Psoas muscle (tissue), 8 donors: Measurements from ENCODE around the gene GATD1. TPM values are rescaled to one million over a fixed set of nuclear protein-coding genes. Genes with fewer than 3 reads are reported as not detected.

Source experiments
- ATAC-seq, 4 donors: fragments of 200-7000 bp; cut with Tn5 transposase; one replicate each; pipeline ENCODE4 v1.9.1; 2020; ENCODE audit warnings: moderate library complexity in 3 of 4, mild to moderate bottlenecking in 2 of 4
- DNase-seq, 2 donors: peaks; one replicate each; pipeline ENCODE4 v3.0.0-alpha.2; 2020
- H3K27ac ChIP-seq: fragments of 200-600 bp; one replicate; pipeline ENCODE4 v1.8.0; 2022
- H3K27me3 ChIP-seq, 3 donors: fragments of 200-600 bp in 1 of 3; one replicate each; pipeline versions ENCODE4 v1.6.1 to v1.8.0; 2013 to 2022; ENCODE audit warnings: low read length in 2 of 3, mild to moderate bottlenecking in 2 of 3, moderate library complexity in 1 of 3; ENCODE audit not compliant: insufficient read depth in 3 of 3
- H3K36me3 ChIP-seq, 2 donors: fragments of 200-600 bp in 1 of 2; one replicate each; pipeline versions ENCODE4 v1.6.1 to v1.8.0; 2013 to 2022; ENCODE audit warnings: low read depth in 1 of 2, mild to moderate bottlenecking in 1 of 2, moderate library complexity in 1 of 2; ENCODE audit not compliant: insufficient read depth in 1 of 2
- H3K4me1 ChIP-seq: fragments of 200-600 bp; one replicate; pipeline ENCODE4 v1.8.0; 2022
- H3K4me3 ChIP-seq: fragments of 200-600 bp; one replicate; pipeline ENCODE4 v1.8.0; 2022; ENCODE audit warnings: mild to moderate bottlenecking
- H3K9me3 ChIP-seq: fragments of 200-600 bp; one replicate; pipeline ENCODE4 v1.8.0; 2022
- WGBS, 3 donors: extraction: QIAGEN DNeasy Blood & Tissue Kit; methylation state at CpG; one replicate each; pipeline versions ENCODE4 v1.1.6 to v1.1.7; 2013; 5-methylcytosine and 5-hydroxymethylcytosine counted together
- intact Hi-C, 2 donors: fragments of 100-400 bp; cut with DNase I; formaldehyde crosslinking; loops; one replicate each; pipeline versions ENCODE4 v1.11.0 to v1.14.2; 2022
- polyA plus RNA-seq, 3 donors: library from polyadenylated mRNA; stranded (reverse); fragments of 200-250 nt; gene quantifications; one replicate each; pipeline ENCODE4 v1.2.3, GENCODE V29; 2013
- total RNA-seq, 4 donors: library from RNA; stranded (reverse); fragmentation: NEBNext Ultra II Directional in 2 of 4; extraction: Animal tissue kit (Norgen Biotek cat#: 25700) in 2 of 4; gene quantifications; one replicate each; pipeline versions ENCODE4 v1.2.1 to v1.2.4, GENCODE V29; 2021 to 2023
- TF ChIP-seq, protein P1 (sequence below): fragments of 200-600 bp; IDR thresholded peaks from one replicate; pipeline ENCODE4 v1.8.0; 2022; ENCODE audit warnings: antibody characterized with exemption
- donor health status: healthy with polysubstance abuse.
- donor health status: DM: no; HTN: no; CAD: no; lungs with moderate emphysema.
- donor health status: Bipolar disorder and iron deficiency.
- donor health status: healthy.
- donor health status: DM: yes; HTN: yes; CAD: no.
- donor health status: DM: no; HTN: no; CAD: no.
- donor health status: DM: no; HTN: no; CAD: no.
- donor health status: DM: yes; HTN: yes; CAD: no.

GATD1 gene
- total and polyA plus RNA-seq, 7 donors, result 11.0 to 32.6 (median 20.9) TPM

DNA sequence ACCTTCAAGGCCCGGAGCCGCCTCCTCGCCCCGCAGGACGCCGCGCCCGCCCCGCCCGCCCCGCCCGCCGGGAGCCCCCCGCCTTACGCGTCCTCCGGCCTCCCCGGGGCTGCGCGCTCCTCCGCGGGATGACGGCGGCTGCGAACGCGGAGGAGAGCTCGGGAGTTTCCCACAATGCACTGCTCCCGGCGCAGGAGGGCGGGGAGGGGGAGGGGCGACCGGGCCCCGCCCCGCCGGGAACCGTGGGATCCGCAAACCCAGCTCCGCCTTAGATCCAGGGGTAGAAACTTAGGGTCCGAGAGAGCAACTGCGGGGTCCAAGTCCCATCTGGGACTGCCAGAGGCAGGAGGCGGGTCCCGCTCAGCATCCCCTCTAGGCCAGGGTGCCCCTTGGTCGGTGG lies 12.7 kb upstream of the GATD1 start, which contains the start of gene CEND1:
Gene CEND1, minus strand, starts transcription at position 148 of the 400 bp plus-strand sequence. CDS start 1,514 bp downstream, outside the sequence.
- H3K4me1 ChIP-seq, result no peaks in the 10 kb centered on the region
- H3K27ac ChIP-seq, result no peak within 1 kb of the TSS
- peak in 1 of 4 donors; percentile 17 for ATAC-seq
- H3K4me3 ChIP-seq, result no peak within 1 kb of the TSS
- H3K9me3 ChIP-seq, result no peaks in the 10 kb centered on the region
- peaks cover 0 to 43% (median 15%) of the 10 kb centered on the region in 3 donors for H3K27me3 ChIP-seq
- DNase-seq, result peak; percentile 45 to 62
- no peaks in the 10 kb centered on the region for H3K36me3 ChIP-seq
- TF ChIP-seq, protein P1, sequence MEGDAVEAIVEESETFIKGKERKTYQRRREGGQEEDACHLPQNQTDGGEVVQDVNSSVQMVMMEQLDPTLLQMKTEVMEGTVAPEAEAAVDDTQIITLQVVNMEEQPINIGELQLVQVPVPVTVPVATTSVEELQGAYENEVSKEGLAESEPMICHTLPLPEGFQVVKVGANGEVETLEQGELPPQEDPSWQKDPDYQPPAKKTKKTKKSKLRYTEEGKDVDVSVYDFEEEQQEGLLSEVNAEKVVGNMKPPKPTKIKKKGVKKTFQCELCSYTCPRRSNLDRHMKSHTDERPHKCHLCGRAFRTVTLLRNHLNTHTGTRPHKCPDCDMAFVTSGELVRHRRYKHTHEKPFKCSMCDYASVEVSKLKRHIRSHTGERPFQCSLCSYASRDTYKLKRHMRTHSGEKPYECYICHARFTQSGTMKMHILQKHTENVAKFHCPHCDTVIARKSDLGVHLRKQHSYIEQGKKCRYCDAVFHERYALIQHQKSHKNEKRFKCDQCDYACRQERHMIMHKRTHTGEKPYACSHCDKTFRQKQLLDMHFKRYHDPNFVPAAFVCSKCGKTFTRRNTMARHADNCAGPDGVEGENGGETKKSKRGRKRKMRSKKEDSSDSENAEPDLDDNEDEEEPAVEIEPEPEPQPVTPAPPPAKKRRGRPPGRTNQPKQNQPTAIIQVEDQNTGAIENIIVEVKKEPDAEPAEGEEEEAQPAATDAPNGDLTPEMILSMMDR, result no peak
- WGBS, 3 donors, result 5 to 8% (median 7%) methylated on average over 26 to 44 of the region's 44 CpGs
- intact Hi-C loops, result no loop called here

DNA sequence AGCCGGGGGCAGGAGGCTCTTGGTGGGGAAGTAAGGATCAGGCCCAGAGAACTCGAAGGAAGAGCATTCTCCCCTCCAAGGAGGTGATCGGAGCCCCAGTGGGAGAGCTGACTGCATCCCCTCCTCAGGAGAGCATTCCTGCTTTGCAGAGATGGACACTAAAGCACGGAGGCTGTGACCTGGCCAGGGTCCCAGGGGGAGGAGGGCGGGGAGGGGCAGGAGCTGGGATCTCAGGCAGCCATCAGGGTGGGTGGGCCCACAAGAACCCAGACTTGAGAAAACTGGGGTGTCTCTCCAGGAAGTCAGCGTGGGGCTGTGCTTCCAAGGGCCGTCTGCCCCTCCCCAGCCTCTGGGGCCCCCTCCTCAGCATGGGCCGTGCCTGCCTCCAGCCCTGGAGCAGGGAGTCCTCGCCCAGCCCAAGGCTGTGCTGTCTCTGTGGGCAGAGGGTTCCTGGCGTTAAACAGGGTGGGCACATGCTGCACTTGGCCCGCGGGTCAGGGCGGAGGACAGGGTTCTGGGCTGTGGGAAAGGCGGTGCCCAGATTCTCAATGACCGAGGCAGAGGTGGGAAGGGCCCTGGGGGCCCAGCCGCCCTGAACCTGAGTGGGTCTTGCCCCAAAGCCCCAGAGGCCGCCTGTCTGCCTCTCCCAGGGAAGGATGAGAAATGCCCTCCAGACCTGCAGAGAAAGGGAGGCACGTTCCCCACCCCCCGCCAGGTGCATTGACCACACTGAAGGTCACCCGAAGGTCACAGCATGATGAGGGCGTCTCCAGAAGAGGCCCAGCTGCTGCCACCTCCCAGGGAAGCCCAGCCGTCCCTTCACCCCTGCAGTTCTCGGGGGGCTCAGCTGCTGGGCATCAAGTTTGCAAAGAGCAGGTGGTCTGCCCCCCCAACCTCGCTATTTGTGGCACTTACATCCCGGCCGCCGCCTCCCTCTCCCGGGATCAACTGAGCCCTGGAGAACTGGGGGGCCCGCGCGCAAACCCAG lies 12.0 kb upstream of the GATD1 start:
- no peaks in the 10 kb centered on the region for H3K36me3 ChIP-seq
- no peak overlapping the region for H3K27ac ChIP-seq
- ATAC-seq (no peak), DNase-seq (peak in 1 of 2 donors; percentile 57)
- 22 to 26% (median 25%) methylated on average over 25 to 31 of the region's 31 CpGs for WGBS, 3 donors
- intact Hi-C loops, result no loop called here
- H3K4me3 ChIP-seq, result no peak overlapping the region
- H3K27me3 ChIP-seq, result peaks cover 0 to 39% (median 11%) of the 10 kb centered on the region in 3 donors
- TF ChIP-seq, protein P1, result no peak
- H3K9me3 ChIP-seq, result no peaks in the 10 kb centered on the region
- peaks cover 4% of the 10 kb centered on the region for H3K4me1 ChIP-seq

DNA sequence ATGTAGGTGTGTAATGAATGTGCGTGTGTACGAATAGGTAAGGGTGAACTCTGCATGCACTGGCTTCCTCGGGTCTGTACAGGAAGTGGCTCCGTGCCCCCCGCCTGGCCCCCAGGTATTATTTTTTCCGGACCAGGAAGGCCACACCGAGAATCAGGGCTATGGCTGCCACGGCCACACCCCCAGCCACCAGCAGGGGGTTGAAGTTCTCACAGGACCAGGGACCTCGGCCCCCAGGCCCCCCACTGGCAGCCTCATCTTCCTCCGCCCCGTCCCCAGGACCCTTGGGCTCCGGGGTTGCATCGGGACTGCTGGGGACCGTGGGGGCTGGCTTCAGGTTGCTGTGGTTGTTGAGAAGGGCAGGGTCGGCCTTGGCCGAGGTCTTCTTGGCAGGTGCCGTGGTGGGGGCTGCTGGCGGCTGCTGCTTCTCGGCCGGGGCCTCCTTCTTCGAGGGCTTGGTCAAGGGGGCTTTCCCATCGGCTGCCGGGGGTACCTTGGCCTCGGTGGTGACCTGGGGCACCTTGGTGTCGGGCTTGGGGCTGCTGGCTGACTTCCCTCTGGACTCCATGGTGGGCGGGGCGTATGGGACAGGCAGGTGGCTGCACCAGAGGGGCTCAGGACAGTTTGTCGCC lies 10.8 kb upstream of the GATD1 start:
- Histone ChIP-seq H3K36me3 (no peaks in the 10 kb centered on the region), H3K27me3 (peaks cover 0 to 30% (median 11%) of the 10 kb centered on the region in 3 donors), H3K27ac (no peak overlapping the region), H3K9me3 (no peaks in the 10 kb centered on the region), H3K4me3 (no peak overlapping the region), H3K4me1 (peaks cover 14% of the 10 kb centered on the region)
- DNase-seq (peak in 1 of 2 donors; percentile 50), ATAC-seq (no peak)
- TF ChIP-seq, protein P1, result no peak
- 64 to 66% (median 66%) methylated on average over 28 of the region's 28 CpGs for WGBS, 3 donors
- intact Hi-C loops, result no loop called here

DNA sequence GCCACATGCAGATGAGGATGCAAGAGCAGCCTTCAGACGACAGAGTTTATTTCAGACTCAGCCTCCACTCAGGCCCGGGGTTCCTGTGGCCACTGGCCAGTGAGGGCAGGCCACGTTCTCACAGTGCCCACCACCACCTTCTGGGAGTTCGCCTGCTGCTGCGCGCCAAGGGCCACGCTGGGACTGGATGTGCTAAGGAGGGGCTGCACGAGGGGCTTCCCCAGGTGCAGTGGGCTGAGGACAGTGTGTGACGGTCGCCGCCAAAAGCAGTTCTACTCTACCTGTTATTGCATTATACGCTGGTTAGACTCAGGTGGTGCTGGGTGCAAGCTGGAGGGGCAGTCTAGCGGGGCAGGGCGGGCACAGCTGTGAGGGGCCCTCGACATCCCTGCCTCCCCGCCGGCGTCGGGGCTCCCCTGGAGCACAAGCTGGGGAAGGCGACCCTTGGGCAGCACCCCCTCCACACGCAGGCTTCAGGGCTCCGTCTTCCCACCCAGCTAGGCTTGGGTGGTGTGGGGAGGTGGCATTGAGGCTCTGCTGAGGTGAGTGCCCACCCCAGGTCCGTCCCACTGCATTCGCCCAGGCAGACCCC lies 9.9 kb upstream of the GATD1 start:
- H3K27ac ChIP-seq, result no peak overlapping the region
- no peak overlapping the region for H3K4me3 ChIP-seq
- intact Hi-C loops, result no loop called here
- WGBS, 3 donors, result 84 to 90% (median 89%) methylated on average over 22 to 24 of the region's 24 CpGs
- no peaks in the 10 kb centered on the region for H3K9me3 ChIP-seq
- peaks cover 21% of the 10 kb centered on the region for H3K4me1 ChIP-seq
- ATAC-seq, result no peak
- TF ChIP-seq, protein P1, result no peak
- DNase-seq, result no peak
- no peaks in the 10 kb centered on the region for H3K36me3 ChIP-seq
- peaks cover 0 to 28% (median 11%) of the 10 kb centered on the region in 3 donors for H3K27me3 ChIP-seq
